OCI-LY1 (cell line): ENCODE results near the gene SLC22A23.

Experiments used
- H2AFZ ChIP-seq: fragments of 200-600 bp; sonication (generic), shearing (Covaris generic); 2 replicates; pipeline ENCODE4 v1.6.0; 2014; ENCODE audit warnings: antibody characterized with exemption, mild to moderate bottlenecking, low read length
- H3F3A ChIP-seq: fragments of 200-600 bp; sonication (generic), shearing (Covaris generic); 2 replicates; pipeline ENCODE4 v1.6.0; 2014; ENCODE audit warnings: mild to moderate bottlenecking, antibody characterized with exemption, low read length, moderate library complexity; ENCODE audit not compliant: insufficient read depth
- H3K27ac ChIP-seq: fragments of 200-600 bp; sonication (generic); 2 replicates; pipeline ENCODE4 v1.5.1; 2014; ENCODE audit warnings: low read length, mixed run types, mild to moderate bottlenecking, low read depth; ENCODE audit not compliant: poor library complexity, severe bottlenecking
- H3K27me3 ChIP-seq: fragments of 200-600 bp; sonication (generic); 2 replicates; pipeline ENCODE4 v1.6.0; 2014; ENCODE audit warnings: antibody characterized with exemption, mild to moderate bottlenecking, low read length, moderate library complexity; ENCODE audit not compliant: insufficient read depth
- H3K36me3 ChIP-seq: fragments of 200-600 bp; sonication (generic); 2 replicates; pipeline ENCODE4 v1.6.1; 2014; ENCODE audit warnings: mild to moderate bottlenecking, antibody characterized with exemption, low read length, moderate library complexity, mixed read lengths; ENCODE audit not compliant: insufficient read depth
- H3K4me1 ChIP-seq: fragments of 200-600 bp; sonication (generic); 2 replicates; pipeline ENCODE4 v1.5.1; 2014; ENCODE audit warnings: mild to moderate bottlenecking, low read length, moderate library complexity; ENCODE audit not compliant: insufficient read depth, severe bottlenecking
- H3K4me2 ChIP-seq: fragments of 200-600 bp; sonication (generic), shearing (Covaris generic); 2 replicates; pipeline ENCODE4 v1.6.1; 2014; ENCODE audit warnings: low read length
- H3K4me3 ChIP-seq: fragments of 200-600 bp; sonication (generic); 2 replicates; pipeline ENCODE4 v1.5.1; 2014; ENCODE audit warnings: low read length, low read depth, mild to moderate bottlenecking, mixed read lengths; ENCODE audit not compliant: poor library complexity, severe bottlenecking
- H3K79me2 ChIP-seq: fragments of 200-600 bp; shearing (Covaris generic); 2 replicates; pipeline ENCODE4 v1.6.1; 2016; ENCODE audit warnings: mixed run types, low read length, mixed read lengths; ENCODE audit not compliant: insufficient read depth
- H3K9ac ChIP-seq: fragments of 200-600 bp; sonication (generic), shearing (Covaris generic); 2 replicates; pipeline ENCODE4 v1.6.1; 2014; ENCODE audit warnings: mild to moderate bottlenecking, low read length, mixed read lengths
- H3K9me2 ChIP-seq: fragments of 200-600 bp; sonication (generic), shearing (Covaris generic); 2 replicates; pipeline ENCODE4 v1.6.1; 2014; ENCODE audit warnings: low read depth, mild to moderate bottlenecking, low read length, mixed read lengths
- H3K9me3 ChIP-seq: fragments of 200-600 bp; shearing (Covaris generic); 2 replicates; pipeline ENCODE4 v1.6.1; 2014; ENCODE audit warnings: low read length, mixed read lengths
- H4K20me1 ChIP-seq: fragments of 200-600 bp; sonication (generic), shearing (Covaris generic); 2 replicates; pipeline ENCODE4 v1.6.0; 2016; ENCODE audit warnings: mild to moderate bottlenecking, low read length; ENCODE audit not compliant: insufficient read depth
- CTCF ChIP-seq: fragments of 200-600 bp; sonication (generic), shearing (Covaris generic); IDR thresholded peaks from 2 replicates; pipeline ENCODE4 v1.5.1; 2017; ENCODE audit warnings: mild to moderate bottlenecking, antibody characterized with exemption, low read length, moderate library complexity, mixed read lengths
- EZH2 ChIP-seq: fragments of 200-600 bp; sonication (generic), shearing (Covaris generic); IDR thresholded peaks from 2 replicates; pipeline ENCODE4 v1.8.0; 2017; ENCODE audit warnings: borderline replicate concordance, mixed run types, mild to moderate bottlenecking, antibody characterized with exemption, low read length, moderate library complexity, mixed read lengths

SLC22A23 gene

GRCh38 chr6:3322366-3322890 lies 134.4 kb downstream of the SLC22A23 start:
- no peaks in the 10 kb centered on the region for H3K9me2 ChIP-seq
- H3K27me3 ChIP-seq = no peaks in the 10 kb centered on the region; the same call in 1 of the 2 replicates
- H3K36me3 ChIP-seq = no peaks in the 10 kb centered on the region
- no peak overlapping the region for H3K9ac ChIP-seq
- no peaks in the 10 kb centered on the region for H4K20me1 ChIP-seq
- H3K79me2 ChIP-seq = no peaks in the 10 kb centered on the region
- no peak overlapping the region for H3K4me3 ChIP-seq
- no peak overlapping the region for H3K27ac ChIP-seq
- TF ChIP-seq EZH2 = no peak
- TF ChIP-seq CTCF = no peak
- no peaks in the 10 kb centered on the region for H3K4me1 ChIP-seq
- no peaks in the 10 kb centered on the region for H3F3A ChIP-seq
- H3K4me2 ChIP-seq = no peak overlapping the region
- no peaks in the 10 kb centered on the region for H3K9me3 ChIP-seq
- no peak overlapping the region for H2AFZ ChIP-seq

DNA sequence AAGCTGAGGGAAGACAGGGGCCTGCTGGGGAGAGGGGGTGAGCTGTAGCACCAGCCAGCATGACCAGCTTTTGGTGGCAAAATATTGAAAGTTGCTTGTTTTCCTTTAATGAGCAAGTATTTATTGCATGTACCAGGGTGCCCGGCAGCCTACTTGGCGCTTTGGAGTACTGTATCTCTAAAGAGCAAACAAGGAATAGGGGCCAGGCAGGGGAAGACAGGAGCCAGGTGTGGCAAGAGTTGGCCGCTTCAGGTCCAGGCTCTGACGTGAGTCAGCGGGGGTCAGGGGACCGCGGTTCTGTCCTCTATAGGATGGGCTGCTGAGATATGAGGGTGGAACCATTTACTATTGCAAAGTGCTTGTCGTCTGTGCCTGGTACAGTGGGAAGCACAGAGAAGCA lies 135.0 kb downstream of the SLC22A23 start:
- no peaks in the 10 kb centered on the region for H3K4me1 ChIP-seq
- no peaks in the 10 kb centered on the region for H3K9me2 ChIP-seq
- H4K20me1 ChIP-seq = no peaks in the 10 kb centered on the region
- no peak overlapping the region for H2AFZ ChIP-seq
- no peaks in the 10 kb centered on the region for H3K9me3 ChIP-seq
- no peaks in the 10 kb centered on the region for H3K79me2 ChIP-seq
- no peak overlapping the region for H3K27ac ChIP-seq
- TF ChIP-seq EZH2 (no peak), CTCF (no peak)
- no peaks in the 10 kb centered on the region for H3K36me3 ChIP-seq
- H3K9ac ChIP-seq = no peak overlapping the region
- H3F3A ChIP-seq = no peaks in the 10 kb centered on the region
- H3K4me3 ChIP-seq = no peak overlapping the region
- no peaks in the 10 kb centered on the region; the same call in none of the 2 replicates for H3K27me3 ChIP-seq
- no peak overlapping the region for H3K4me2 ChIP-seq

GRCh38 chr6:3321042-3321441 lies 135.8 kb downstream of the SLC22A23 start:
- TF ChIP-seq CTCF (no peak), EZH2 (no peak)
- Histone ChIP-seq H4K20me1 (no peaks in the 10 kb centered on the region), H3K9me2 (no peaks in the 10 kb centered on the region), H3K27me3 (no peaks in the 10 kb centered on the region; the same call in none of the 2 replicates), H3K27ac (no peak overlapping the region), H3K4me1 (no peaks in the 10 kb centered on the region), H3K4me3 (no peak overlapping the region), H3F3A (no peaks in the 10 kb centered on the region), H3K36me3 (no peaks in the 10 kb centered on the region), H3K9ac (no peak overlapping the region), H3K79me2 (no peaks in the 10 kb centered on the region), H2AFZ (no peak overlapping the region), H3K4me2 (no peak overlapping the region), H3K9me3 (no peaks in the 10 kb centered on the region)
